Measurements from ENCODE around the gene FAM98B. TPM values are rescaled to one million over a fixed set of nuclear protein-coding genes. Genes with fewer than 3 reads are reported as not detected.

FAM98B gene
- total and polyA plus RNA-seq, 2 experiments from 2014 or later: 10.1 to 32.5 TPM

- TF ChIP-seq CTCF (conservative IDR thresholded peaks at IDR 0.05; ENCODE audit: low read depth in 2 of 2): no peak
- TF ChIP-seq EZH2 (IDR thresholded peaks at IDR 0.05; ENCODE audit: low read depth, unreplicated experiment): no peak
- TF ChIP-seq NANOG (IDR thresholded peaks at IDR 0.05; ENCODE audit: borderline replicate concordance): no peak
- no peak for TF ChIP-seq ZNF331 (CRISPR knock-in tag; IDR thresholded peaks at IDR 0.05; ENCODE audit: low read depth)
- TF ChIP-seq POLR2AphosphoS5 (IDR thresholded peaks at IDR 0.05; ENCODE audit: low read depth): no peak
- TF ChIP-seq STAT1 (IDR thresholded peaks at IDR 0.05; ENCODE audit: unreplicated experiment): no peak
- TF ChIP-seq JUNB (IDR thresholded peaks at IDR 0.05; ENCODE audit: unreplicated experiment): no peak
Measured at GRCh38 chr15:38421069-38421690, 32.7 kb upstream of the FAM98B start (continued).

GRCh38 chr15:38424101-38424552 is 29.8 kb upstream of the FAM98B start:
- no peaks in the 10 kb centered on the region for H3K36me3 ChIP-seq (ENCODE audit: insufficient read depth)
- Mint-ChIP-seq H3K4me1 (no peaks in the 10 kb centered on the region), H3K4me3 (no peak overlapping the region), H3K36me3 (ENCODE audit: low read depth) (no peaks in the 10 kb centered on the region), H3K27me3 (ENCODE audit: insufficient read depth, low read depth, poor library complexity) (peaks cover 5% of the 10 kb centered on the region), H3K9me3 (no peaks in the 10 kb centered on the region), H3K27ac (no peak overlapping the region)
- H3K9me2 ChIP-seq (ENCODE audit: insufficient read depth): no peaks in the 10 kb centered on the region
- no peak overlapping the region for H3K4me3 ChIP-seq
- no peaks in the 10 kb centered on the region for H3K79me2 ChIP-seq (replicated peaks; ENCODE audit: insufficient read depth)
- no peak for DNase-seq (ENCODE audit: low spot score)
- H3K4me1 ChIP-seq (ENCODE audit: insufficient read depth): no peaks in the 10 kb centered on the region
- H3F3A ChIP-seq (replicated peaks; ENCODE audit: low read depth): no peaks in the 10 kb centered on the region
- ATAC-seq: no peak
- no peaks in the 10 kb centered on the region for H3K27me3 ChIP-seq (ENCODE audit: insufficient read depth)
- H3K4me2 ChIP-seq: no peak overlapping the region
- H2AFZ ChIP-seq: no peak overlapping the region
- no peak overlapping the region for H3K27ac ChIP-seq (ENCODE audit: low read depth)
- H4K20me1 ChIP-seq (replicated peaks; ENCODE audit: insufficient read depth): no peaks in the 10 kb centered on the region
- TF ChIP-seq CREB1 (CRISPR knock-in tag; IDR thresholded peaks at IDR 0.05; ENCODE audit: low read depth) (no peak), ZNF331 (CRISPR knock-in tag; IDR thresholded peaks at IDR 0.05; ENCODE audit: low read depth) (no peak), EZH2phosphoT487 (IDR thresholded peaks at IDR 0.05; ENCODE audit: unreplicated experiment) (no peak), ZNF114 (CRISPR knock-in tag; IDR thresholded peaks at IDR 0.05) (no peak), ETS1 (IDR thresholded peaks at IDR 0.05) (no peak), POLR2AphosphoS5 (IDR thresholded peaks at IDR 0.05; ENCODE audit: low read depth) (no peak), STAT1 (IDR thresholded peaks at IDR 0.05; ENCODE audit: unreplicated experiment) (no peak)
- TF ChIP-seq, protein P1, sequence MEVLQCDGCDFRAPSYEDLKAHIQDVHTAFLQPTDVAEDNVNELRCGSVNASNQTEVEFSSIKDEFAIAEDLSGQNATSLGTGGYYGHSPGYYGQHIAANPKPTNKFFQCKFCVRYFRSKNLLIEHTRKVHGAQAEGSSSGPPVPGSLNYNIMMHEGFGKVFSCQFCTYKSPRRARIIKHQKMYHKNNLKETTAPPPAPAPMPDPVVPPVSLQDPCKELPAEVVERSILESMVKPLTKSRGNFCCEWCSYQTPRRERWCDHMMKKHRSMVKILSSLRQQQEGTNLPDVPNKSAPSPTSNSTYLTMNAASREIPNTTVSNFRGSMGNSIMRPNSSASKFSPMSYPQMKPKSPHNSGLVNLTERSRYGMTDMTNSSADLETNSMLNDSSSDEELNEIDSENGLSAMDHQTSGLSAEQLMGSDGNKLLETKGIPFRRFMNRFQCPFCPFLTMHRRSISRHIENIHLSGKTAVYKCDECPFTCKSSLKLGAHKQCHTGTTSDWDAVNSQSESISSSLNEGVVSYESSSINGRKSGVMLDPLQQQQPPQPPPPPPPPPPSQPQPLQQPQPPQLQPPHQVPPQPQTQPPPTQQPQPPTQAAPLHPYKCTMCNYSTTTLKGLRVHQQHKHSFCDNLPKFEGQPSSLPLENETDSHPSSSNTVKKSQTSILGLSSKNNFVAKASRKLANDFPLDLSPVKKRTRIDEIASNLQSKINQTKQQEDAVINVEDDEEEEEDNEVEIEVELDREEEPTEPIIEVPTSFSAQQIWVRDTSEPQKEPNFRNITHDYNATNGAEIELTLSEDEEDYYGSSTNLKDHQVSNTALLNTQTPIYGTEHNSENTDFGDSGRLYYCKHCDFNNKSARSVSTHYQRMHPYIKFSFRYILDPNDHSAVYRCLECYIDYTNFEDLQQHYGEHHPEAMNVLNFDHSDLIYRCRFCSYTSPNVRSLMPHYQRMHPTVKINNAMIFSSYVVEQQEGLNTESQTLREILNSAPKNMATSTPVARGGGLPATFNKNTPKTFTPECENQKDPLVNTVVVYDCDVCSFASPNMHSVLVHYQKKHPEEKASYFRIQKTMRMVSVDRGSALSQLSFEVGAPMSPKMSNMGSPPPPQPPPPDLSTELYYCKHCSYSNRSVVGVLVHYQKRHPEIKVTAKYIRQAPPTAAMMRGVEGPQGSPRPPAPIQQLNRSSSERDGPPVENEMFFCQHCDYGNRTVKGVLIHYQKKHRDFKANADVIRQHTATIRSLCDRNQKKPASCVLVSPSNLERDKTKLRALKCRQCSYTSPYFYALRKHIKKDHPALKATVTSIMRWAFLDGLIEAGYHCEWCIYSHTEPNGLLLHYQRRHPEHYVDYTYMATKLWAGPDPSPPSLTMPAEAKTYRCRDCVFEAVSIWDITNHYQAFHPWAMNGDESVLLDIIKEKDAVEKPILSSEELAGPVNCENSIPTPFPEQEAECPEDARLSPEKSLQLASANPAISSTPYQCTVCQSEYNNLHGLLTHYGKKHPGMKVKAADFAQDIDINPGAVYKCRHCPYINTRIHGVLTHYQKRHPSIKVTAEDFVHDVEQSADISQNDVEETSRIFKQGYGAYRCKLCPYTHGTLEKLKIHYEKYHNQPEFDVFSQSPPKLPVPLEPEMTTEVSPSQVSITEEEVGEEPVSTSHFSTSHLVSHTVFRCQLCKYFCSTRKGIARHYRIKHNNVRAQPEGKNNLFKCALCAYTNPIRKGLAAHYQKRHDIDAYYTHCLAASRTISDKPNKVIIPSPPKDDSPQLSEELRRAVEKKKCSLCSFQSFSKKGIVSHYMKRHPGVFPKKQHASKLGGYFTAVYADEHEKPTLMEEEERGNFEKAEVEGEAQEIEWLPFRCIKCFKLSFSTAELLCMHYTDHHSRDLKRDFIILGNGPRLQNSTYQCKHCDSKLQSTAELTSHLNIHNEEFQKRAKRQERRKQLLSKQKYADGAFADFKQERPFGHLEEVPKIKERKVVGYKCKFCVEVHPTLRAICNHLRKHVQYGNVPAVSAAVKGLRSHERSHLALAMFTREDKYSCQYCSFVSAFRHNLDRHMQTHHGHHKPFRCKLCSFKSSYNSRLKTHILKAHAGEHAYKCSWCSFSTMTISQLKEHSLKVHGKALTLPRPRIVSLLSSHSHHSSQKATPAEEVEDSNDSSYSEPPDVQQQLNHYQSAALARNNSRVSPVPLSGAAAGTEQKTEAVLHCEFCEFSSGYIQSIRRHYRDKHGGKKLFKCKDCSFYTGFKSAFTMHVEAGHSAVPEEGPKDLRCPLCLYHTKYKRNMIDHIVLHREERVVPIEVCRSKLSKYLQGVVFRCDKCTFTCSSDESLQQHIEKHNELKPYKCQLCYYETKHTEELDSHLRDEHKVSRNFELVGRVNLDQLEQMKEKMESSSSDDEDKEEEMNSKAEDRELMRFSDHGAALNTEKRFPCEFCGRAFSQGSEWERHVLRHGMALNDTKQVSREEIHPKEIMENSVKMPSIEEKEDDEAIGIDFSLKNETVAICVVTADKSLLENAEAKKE (CRISPR knock-in tag; IDR thresholded peaks at IDR 0.05): no peak
- TF ChIP-seq, protein P2, sequence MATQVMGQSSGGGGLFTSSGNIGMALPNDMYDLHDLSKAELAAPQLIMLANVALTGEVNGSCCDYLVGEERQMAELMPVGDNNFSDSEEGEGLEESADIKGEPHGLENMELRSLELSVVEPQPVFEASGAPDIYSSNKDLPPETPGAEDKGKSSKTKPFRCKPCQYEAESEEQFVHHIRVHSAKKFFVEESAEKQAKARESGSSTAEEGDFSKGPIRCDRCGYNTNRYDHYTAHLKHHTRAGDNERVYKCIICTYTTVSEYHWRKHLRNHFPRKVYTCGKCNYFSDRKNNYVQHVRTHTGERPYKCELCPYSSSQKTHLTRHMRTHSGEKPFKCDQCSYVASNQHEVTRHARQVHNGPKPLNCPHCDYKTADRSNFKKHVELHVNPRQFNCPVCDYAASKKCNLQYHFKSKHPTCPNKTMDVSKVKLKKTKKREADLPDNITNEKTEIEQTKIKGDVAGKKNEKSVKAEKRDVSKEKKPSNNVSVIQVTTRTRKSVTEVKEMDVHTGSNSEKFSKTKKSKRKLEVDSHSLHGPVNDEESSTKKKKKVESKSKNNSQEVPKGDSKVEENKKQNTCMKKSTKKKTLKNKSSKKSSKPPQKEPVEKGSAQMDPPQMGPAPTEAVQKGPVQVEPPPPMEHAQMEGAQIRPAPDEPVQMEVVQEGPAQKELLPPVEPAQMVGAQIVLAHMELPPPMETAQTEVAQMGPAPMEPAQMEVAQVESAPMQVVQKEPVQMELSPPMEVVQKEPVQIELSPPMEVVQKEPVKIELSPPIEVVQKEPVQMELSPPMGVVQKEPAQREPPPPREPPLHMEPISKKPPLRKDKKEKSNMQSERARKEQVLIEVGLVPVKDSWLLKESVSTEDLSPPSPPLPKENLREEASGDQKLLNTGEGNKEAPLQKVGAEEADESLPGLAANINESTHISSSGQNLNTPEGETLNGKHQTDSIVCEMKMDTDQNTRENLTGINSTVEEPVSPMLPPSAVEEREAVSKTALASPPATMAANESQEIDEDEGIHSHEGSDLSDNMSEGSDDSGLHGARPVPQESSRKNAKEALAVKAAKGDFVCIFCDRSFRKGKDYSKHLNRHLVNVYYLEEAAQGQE (IDR thresholded peaks at IDR 0.05; ENCODE audit: unreplicated experiment): no peak

Measured in GM23338 (cell line).